K562 (cell line): ENCODE results near the gene FANCD2. TPM values are rescaled to one million over a fixed set of nuclear protein-coding genes. Genes with fewer than 3 reads are reported as not detected.

Experiments used
- BRF2 ChIP-seq: IDR thresholded peaks from 3 replicates; pipeline ENCODE4 v1.6.1; 2011; ENCODE audit warnings: borderline replicate concordance, mild to moderate bottlenecking; ENCODE audit not compliant: insufficient read length, insufficient read depth
- CBFB ChIP-seq: sonication (generic); formaldehyde crosslinking; IDR thresholded peaks from 2 replicates; pipeline ENCODE4 v1.4.0; 2020; ENCODE audit warnings: mild to moderate bottlenecking, missing genetic modification reagents
- CXXC5 ChIP-seq: fragments of 250-450 bp; sonication (Bioruptor Pico); IDR thresholded peaks from 2 replicates; pipeline ENCODE4 v1.8.0; 2022; ENCODE audit warnings: inconsistent platforms, mild to moderate bottlenecking, moderate library complexity
- DDX20 ChIP-seq: fragments of 450-650 bp; IDR thresholded peaks from 2 replicates; pipeline ENCODE4 v1.6.1; 2016; ENCODE audit warnings: missing genetic modification characterization, low read depth, mild to moderate bottlenecking, missing compliant biosample characterization, moderate library complexity
- FOXO4 ChIP-seq: fragments of 450-650 bp; formaldehyde crosslinking; IDR thresholded peaks from 2 replicates; pipeline ENCODE4 v1.4.0; 2020; ENCODE audit warnings: mild to moderate bottlenecking, moderate library complexity
- GTF2F1 ChIP-seq: IDR thresholded peaks from 2 replicates; pipeline ENCODE4 v1.6.1; 2011; ENCODE audit warnings: low read depth, low read length, improper control_type of control experiment
- HBP1 ChIP-seq: fragments of 450-650 bp; formaldehyde crosslinking; IDR thresholded peaks from 2 replicates; pipeline ENCODE4 v1.4.0; 2022; ENCODE audit warnings: missing genetic modification characterization
- HMBOX1 ChIP-seq: sonication (generic); IDR thresholded peaks from 2 replicates; pipeline ENCODE4 v1.6.1; 2016
- KAT8 ChIP-seq: fragments of 450-650 bp; IDR thresholded peaks from 2 replicates; pipeline ENCODE4 v1.6.1; 2016; ENCODE audit warnings: low read depth, mild to moderate bottlenecking
- MCM5 ChIP-seq: fragments of 450-650 bp; IDR thresholded peaks from 2 replicates; pipeline ENCODE4 v1.6.1; 2016; ENCODE audit warnings: low read depth
- MITF ChIP-seq: IDR thresholded peaks from 2 replicates; pipeline ENCODE4 v1.6.1; 2014; ENCODE audit warnings: antibody characterized with exemption
- NCOA4 ChIP-seq: fragments of 450-650 bp; IDR thresholded peaks from 2 replicates; pipeline ENCODE4 v1.6.1; 2018; ENCODE audit warnings: mild to moderate bottlenecking; ENCODE audit not compliant: partially characterized antibody
- NFE2L1 ChIP-seq: fragments of 450-650 bp; IDR thresholded peaks from 2 replicates; pipeline ENCODE4 v1.6.1; 2016; ENCODE audit warnings: missing genetic modification characterization, low read depth, mild to moderate bottlenecking, missing compliant biosample characterization, moderate library complexity, borderline replicate concordance
- PHF21A ChIP-seq: fragments of 450-650 bp; IDR thresholded peaks from 2 replicates; pipeline ENCODE4 v1.6.1; 2017; ENCODE audit warnings: low read depth, borderline replicate concordance
- TBP ChIP-seq: optimal IDR thresholded peaks from 2 replicates; pipeline ENCODE3; 2011; ENCODE audit warnings: low read depth, low read length, improper control_type of control experiment
- ZNF174 ChIP-seq: fragments of 250-450 bp; sonication (Bioruptor Pico); IDR thresholded peaks from 2 replicates; pipeline ENCODE4 v1.4.0; 2020; ENCODE audit warnings: mild to moderate bottlenecking
- ZNF280A ChIP-seq: fragments of 450-650 bp; IDR thresholded peaks from 2 replicates; pipeline ENCODE4 v1.6.1; 2018; ENCODE audit warnings: mild to moderate bottlenecking, low read depth; ENCODE audit not compliant: partially characterized antibody
- ZNF347 ChIP-seq: fragments of 450-650 bp; formaldehyde crosslinking; IDR thresholded peaks from 2 replicates; pipeline ENCODE4 v1.4.0; 2020; ENCODE audit warnings: low read depth, mild to moderate bottlenecking, moderate library complexity
- ZNF507 ChIP-seq: conservative IDR thresholded peaks from 2 replicates; pipeline ENCODE4 v1.6.1; 2017; ENCODE audit warnings: missing genetic modification characterization, missing compliant biosample characterization
- ZNF644 ChIP-seq: fragments of 200-800 bp; sonication (Bioruptor generic); IDR thresholded peaks from 2 replicates; pipeline ENCODE4 v1.6.1; 2016; ENCODE audit warnings: low read depth, missing genetic modification characterization, missing compliant biosample characterization
- polyA plus RNA-seq, 8 experiments: library from polyadenylated mRNA; depleted of rRNA in 4 of 8; stranded (reverse) in 5 of 8; unstranded in 3 of 8; fragments of >200 nt; fragmentation: Nextera tagmentation in 2 of 8; fragmentation: Illumina TruSeq in 1 of 8; extraction: Ambion mirVana in 2 of 8; extraction: Trizol in 1 of 8; gene quantifications; 2 replicates each; pipeline versions ENCODE4 v1.2.1 to v1.2.3, GENCODE V29; 2011 to 2014; ENCODE audit warnings: inconsistent platforms in 1 of 8, missing spikeins in 1 of 8
- total RNA-seq, 7 experiments: library from RNA; depleted of rRNA in 6 of 7; stranded (reverse); fragments of >200 nt in 6 of 7; fragmentation: Illumina TruSeq in 2 of 7; extraction: Trizol in 2 of 7; gene quantifications; 2 replicates each; pipeline versions ENCODE4 v1.2.1 to v1.2.3, GENCODE V29; 2011 to 2021; ENCODE audit warnings: low replicate concordance in 1 of 7

The FANCD2 gene
- total and polyA plus RNA-seq, 9 of the 15 experiments (the other 6 are each of a cell fraction or from before 2014, with no cell fraction given) = 59.4 to 137 (median 96.1) TPM

GRCh38 chr3:10115326-10116137 is 89.3 kb downstream of the FANCD2 start, which contains the start of gene BRK1 (continued):
- TF ChIP-seq BRF2 = no peak
- no peak for TF ChIP-seq ZNF507
- TF ChIP-seq KAT8 = no peak
- TF ChIP-seq ZNF174 (CRISPR knock-in tag) = no peak
- TF ChIP-seq NCOA4 = no peak
- TF ChIP-seq ZNF280A = no peak
- no peak for TF ChIP-seq ZNF347 (CRISPR knock-in tag)
- no peak for TF ChIP-seq MITF
- no peak for TF ChIP-seq MCM5
- TF ChIP-seq GTF2F1 = peak; percentile 91
- TF ChIP-seq NFE2L1 = no peak
- TF ChIP-seq CBFB (CRISPR knock-in tag) = no peak
- TF ChIP-seq TBP = peak; percentile 98
- TF ChIP-seq HMBOX1 = no peak
- TF ChIP-seq ZNF644 (tag) = no peak
- peak; percentile 97 for TF ChIP-seq CXXC5 (CRISPR knock-in tag)
- no peak for TF ChIP-seq PHF21A
- TF ChIP-seq FOXO4 = no peak
- no peak for TF ChIP-seq HBP1 (CRISPR knock-in tag)
- TF ChIP-seq DDX20 (tag) = no peak
